ELR (cell line): ENCODE data around the gene CCDC51.
"Not testable (repeated sequence)": the region's sequence is repeated elsewhere in the genome, so short reads cannot be mapped to it uniquely, and the experiment has no call there.

Source experiments
- DNase-seq: peaks from one replicate; pipeline ENCODE4 v3.0.0-alpha.2; 2015; ENCODE audit warnings: low read depth

Gene CCDC51

GRCh38 chr3:48465531-48466378 lies 25.8 kb upstream of the CCDC51 start:
- peak; percentile 99 for DNase-seq

GRCh38 chr3:48465237-48465530 lies 25.3 kb upstream of the CCDC51 start:
- no peak for DNase-seq

- no peak for DNase-seq
Observed at GRCh38 chr3:48464713-48465221, 24.8 kb upstream of the CCDC51 start.

- DNase-seq, result no peak
Observed at GRCh38 chr3:48463703-48464102, 23.8 kb upstream of the CCDC51 start.

- not testable (repeated sequence) for DNase-seq
Observed at GRCh38 chr3:48461767-48462166, 21.8 kb upstream of the CCDC51 start.

GRCh38 chr3:48460517-48460902 lies 20.6 kb upstream of the CCDC51 start:
- no peak for DNase-seq

- DNase-seq, result no peak
Observed at GRCh38 chr3:48459773-48460516, 20.0 kb upstream of the CCDC51 start.

GRCh38 chr3:48459331-48459730 lies 19.4 kb upstream of the CCDC51 start:
- DNase-seq, result no peak

GRCh38 chr3:48456456-48456855 lies 16.5 kb upstream of the CCDC51 start:
- no peak for DNase-seq

GRCh38 chr3:48451270-48451669 lies 11.4 kb upstream of the CCDC51 start:
- DNase-seq, result no peak

GRCh38 chr3:48446425-48447193 lies 6.7 kb upstream of the CCDC51 start, which contains the start of gene ATRIP:
Gene ATRIP (plus strand): TSS chr3:48446737. CDS start chr3:48446846, 109 bp downstream.
- peak; percentile 92 for DNase-seq

- no peak for DNase-seq
Observed at GRCh38 chr3:48446043-48446424, 6.1 kb upstream of the CCDC51 start.

GRCh38 chr3:48445277-48445882 lies 5.5 kb upstream of the CCDC51 start:
- no peak for DNase-seq

- no peak for DNase-seq
Observed at GRCh38 chr3:48441940-48442339, 2.0 kb upstream of the CCDC51 start.

GRCh38 chr3:48440590-48440958 lies 655 bp upstream of the CCDC51 start:
- DNase-seq, result peak; percentile 46

GRCh38 chr3:48437812-48438211 lies 2.1 kb downstream of the CCDC51 start:
- DNase-seq, result no peak

- no peak for DNase-seq
Observed at GRCh38 chr3:48436855-48437254, 3.1 kb downstream of the CCDC51 start.

GRCh38 chr3:48436477-48436787 lies 3.5 kb downstream of the CCDC51 start:
- no peak for DNase-seq

GRCh38 chr3:48435774-48436476 lies 4.0 kb downstream of the CCDC51 start:
- peak; percentile 80 for DNase-seq

- DNase-seq, result no peak
Observed at GRCh38 chr3:48435223-48435595, 4.7 kb downstream of the CCDC51 start.

GRCh38 chr3:48434591-48435222 lies 5.2 kb downstream of the CCDC51 start:
- no peak for DNase-seq
